ENCODE measurements around the gene AATK. TPM values are rescaled to one million over a fixed set of nuclear protein-coding genes. Genes with fewer than 3 reads are reported as not detected.

The AATK gene
- total and polyA plus RNA-seq, 2 of the 13 experiments (the other 11 are each of a cell fraction or from before 2014, with no cell fraction given): 2.9 to 8.4 TPM

GRCh38 chr17:81081222-81082176 lies 84.5 kb downstream of the AATK start (continued):
- TF ChIP-seq ZHX1 (CRISPR knock-in tag; IDR thresholded peaks at IDR 0.05; ENCODE audit: low read depth) (no peak), ZNF713 (CRISPR knock-in tag; IDR thresholded peaks at IDR 0.05) (0 out of 2 replicates have a peak, but pooled peaks have one; percentile 56), ZNF441 (CRISPR knock-in tag; IDR thresholded peaks at IDR 0.05; ENCODE audit: borderline replicate concordance) (no peak), GABPB1 (CRISPR knock-in tag; IDR thresholded peaks at IDR 0.05) (peak; percentile 11; the same call in 1 of the 2 replicates), ZNF709 (CRISPR knock-in tag; IDR thresholded peaks at IDR 0.05) (no peak), MYNN (CRISPR knock-in tag; IDR thresholded peaks at IDR 0.05; ENCODE audit: low read depth) (no peak), ZFYVE20 (CRISPR knock-in tag; IDR thresholded peaks at IDR 0.05; ENCODE audit: borderline replicate concordance, low read depth) (no peak; the same call in 1 of the 2 replicates), CSRNP2 (CRISPR knock-in tag; conservative IDR thresholded peaks at IDR 0.05; ENCODE audit: low read depth) (no peak), MIXL1 (CRISPR knock-in tag; IDR thresholded peaks at IDR 0.05) (no peak), SNRNP70 (IDR thresholded peaks at IDR 0.05; ENCODE audit: low read depth, low read length) (no peak), ZBTB26 (CRISPR knock-in tag; IDR thresholded peaks at IDR 0.05; ENCODE audit: borderline replicate concordance) (no peak), HNF4G (IDR thresholded peaks at IDR 0.05; ENCODE audit: borderline replicate concordance, low read depth, low read length) (no peak), HNF4G (CRISPR knock-in tag; IDR thresholded peaks at IDR 0.05; ENCODE audit: borderline replicate concordance, low read depth) (no peak)
- TF ChIP-seq, protein P1, sequence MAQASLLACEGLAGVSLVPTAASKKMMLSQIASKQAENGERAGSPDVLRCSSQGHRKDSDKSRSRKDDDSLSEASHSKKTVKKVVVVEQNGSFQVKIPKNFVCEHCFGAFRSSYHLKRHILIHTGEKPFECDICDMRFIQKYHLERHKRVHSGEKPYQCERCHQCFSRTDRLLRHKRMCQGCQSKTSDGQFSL (CRISPR knock-in tag; IDR thresholded peaks at IDR 0.05): no peak
- TF ChIP-seq, protein P2, sequence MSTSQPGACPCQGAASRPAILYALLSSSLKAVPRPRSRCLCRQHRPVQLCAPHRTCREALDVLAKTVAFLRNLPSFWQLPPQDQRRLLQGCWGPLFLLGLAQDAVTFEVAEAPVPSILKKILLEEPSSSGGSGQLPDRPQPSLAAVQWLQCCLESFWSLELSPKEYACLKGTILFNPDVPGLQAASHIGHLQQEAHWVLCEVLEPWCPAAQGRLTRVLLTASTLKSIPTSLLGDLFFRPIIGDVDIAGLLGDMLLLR (CRISPR knock-in tag; IDR thresholded peaks at IDR 0.05): 0 out of 2 replicates have a peak, but pooled peaks have one; percentile 63
- TF ChIP-seq, protein P3, sequence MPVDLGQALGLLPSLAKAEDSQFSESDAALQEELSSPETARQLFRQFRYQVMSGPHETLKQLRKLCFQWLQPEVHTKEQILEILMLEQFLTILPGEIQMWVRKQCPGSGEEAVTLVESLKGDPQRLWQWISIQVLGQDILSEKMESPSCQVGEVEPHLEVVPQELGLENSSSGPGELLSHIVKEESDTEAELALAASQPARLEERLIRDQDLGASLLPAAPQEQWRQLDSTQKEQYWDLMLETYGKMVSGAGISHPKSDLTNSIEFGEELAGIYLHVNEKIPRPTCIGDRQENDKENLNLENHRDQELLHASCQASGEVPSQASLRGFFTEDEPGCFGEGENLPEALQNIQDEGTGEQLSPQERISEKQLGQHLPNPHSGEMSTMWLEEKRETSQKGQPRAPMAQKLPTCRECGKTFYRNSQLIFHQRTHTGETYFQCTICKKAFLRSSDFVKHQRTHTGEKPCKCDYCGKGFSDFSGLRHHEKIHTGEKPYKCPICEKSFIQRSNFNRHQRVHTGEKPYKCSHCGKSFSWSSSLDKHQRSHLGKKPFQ (CRISPR knock-in tag; IDR thresholded peaks at IDR 0.05; ENCODE audit: insufficient replicate concordance): no peak
- TF ChIP-seq, protein P4, sequence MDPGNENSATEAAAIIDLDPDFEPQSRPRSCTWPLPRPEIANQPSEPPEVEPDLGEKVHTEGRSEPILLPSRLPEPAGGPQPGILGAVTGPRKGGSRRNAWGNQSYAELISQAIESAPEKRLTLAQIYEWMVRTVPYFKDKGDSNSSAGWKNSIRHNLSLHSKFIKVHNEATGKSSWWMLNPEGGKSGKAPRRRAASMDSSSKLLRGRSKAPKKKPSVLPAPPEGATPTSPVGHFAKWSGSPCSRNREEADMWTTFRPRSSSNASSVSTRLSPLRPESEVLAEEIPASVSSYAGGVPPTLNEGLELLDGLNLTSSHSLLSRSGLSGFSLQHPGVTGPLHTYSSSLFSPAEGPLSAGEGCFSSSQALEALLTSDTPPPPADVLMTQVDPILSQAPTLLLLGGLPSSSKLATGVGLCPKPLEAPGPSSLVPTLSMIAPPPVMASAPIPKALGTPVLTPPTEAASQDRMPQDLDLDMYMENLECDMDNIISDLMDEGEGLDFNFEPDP (CRISPR knock-in tag; conservative IDR thresholded peaks at IDR 0.05): 0 out of 2 replicates have a peak, but pooled peaks have one; percentile 50

Measured in HepG2 (cell line).